Measurements from ENCODE around the gene KCNQ1. TPM values are rescaled to one million over a fixed set of nuclear protein-coding genes. Genes with fewer than 3 reads are reported as not detected.

Gene KCNQ1
- total RNA-seq, 1 experiment from 2014 or later, result 2.3 TPM

- no peak overlapping the region for H4K91ac ChIP-seq (ENCODE audit: insufficient read length, low read depth, low read length)
- no peak overlapping the region for H3K9ac ChIP-seq (ENCODE audit: extremely low read depth, insufficient read length, low read length)
- no peak overlapping the region for H2AK5ac ChIP-seq (ENCODE audit: insufficient read length, low read length)
- H3K27me3 ChIP-seq (ENCODE audit: insufficient read depth, low read length), result no peaks in the 10 kb centered on the region; the same call in 1 of the 2 replicates
- Mint-ChIP-seq H3K9me3 (peaks cover 2 to 3% of the 10 kb centered on the region in 2 experiments; a peak in 3 of 5 replicates), H3K36me3 (ENCODE audit: insufficient read depth in 1 of 3, low read depth in 3 of 3) (no peaks in the 10 kb centered on the region; a peak in 1 of 7 replicates), H3K27ac (no peak overlapping the region), H3K4me1 (peaks cover 0 to 2% of the 10 kb centered on the region in 2 experiments; a peak in 1 of 4 replicates), H3K4me3 (no peak overlapping the region), H3K27me3 (ENCODE audit: low read depth) (peaks cover 95% of the 10 kb centered on the region)
- no peaks in the 10 kb centered on the region for H3K4me1 ChIP-seq (ENCODE audit: insufficient read depth, low read length)
- no peak overlapping the region for H3K4me2 ChIP-seq (ENCODE audit: insufficient read depth, insufficient read length, low read length)
- no peak overlapping the region for H3K4ac ChIP-seq (ENCODE audit: low read depth, low read length)
- no peaks in the 10 kb centered on the region for H3K79me1 ChIP-seq (ENCODE audit: insufficient read depth, low read depth, low read length, poor library complexity, severe bottlenecking)
- H3K27ac ChIP-seq (ENCODE audit: insufficient read length, low read depth, low read length), result no peak overlapping the region
- H3K14ac ChIP-seq (ENCODE audit: insufficient read depth, low read length), result no peak overlapping the region
- no CpG with 5 or more reads among the region's 14 CpGs for WGBS (ENCODE audit: extremely low coverage, insufficient read length, low lambda C conversion rate)
- no peak for DNase-seq
- H2BK5ac ChIP-seq (ENCODE audit: insufficient read length, low read length), result no peak overlapping the region
- no peak overlapping the region for H2AFZ ChIP-seq (ENCODE audit: low read length)
- H4K8ac ChIP-seq (replicated peaks; ENCODE audit: insufficient read length, low read depth, low read length), result no peak overlapping the region
- no peaks in the 10 kb centered on the region for H3K9me3 ChIP-seq (ENCODE audit: control insufficient read depth, low read depth, low read length)
- H3T11ph ChIP-seq (ENCODE audit: low read length), result no peak overlapping the region
- no peak overlapping the region for H2BK20ac ChIP-seq (ENCODE audit: low read depth, low read length, poor library complexity, severe bottlenecking)
- H3K23ac ChIP-seq (ENCODE audit: insufficient read length, low read depth, low read length), result no peak overlapping the region
- no peak overlapping the region for H2BK12ac ChIP-seq (ENCODE audit: insufficient read length, low read depth, low read length)
- H2BK120ac ChIP-seq (ENCODE audit: low read depth, low read length, poor library complexity, severe bottlenecking), result no peak overlapping the region
- no peak overlapping the region for H2BK15ac ChIP-seq (ENCODE audit: low read depth, low read length)
- H3K23me2 ChIP-seq (ENCODE audit: insufficient read length, low read depth, low read length, poor library complexity, severe bottlenecking), result no peaks in the 10 kb centered on the region
- no peak overlapping the region for H3K56ac ChIP-seq (ENCODE audit: insufficient read length, low read depth, low read length)
- H4K5ac ChIP-seq (ENCODE audit: insufficient read length, low read depth, low read length), result no peak overlapping the region
- H3K79me2 ChIP-seq (ENCODE audit: insufficient read depth, low read length), result no peaks in the 10 kb centered on the region
- TF ChIP-seq CTCF (conservative IDR thresholded peaks at IDR 0.05), result no peak
- H4K20me1 ChIP-seq (ENCODE audit: control insufficient read depth, insufficient read depth, insufficient read length), result no peaks in the 10 kb centered on the region
- no peak overlapping the region for H3K18ac ChIP-seq (ENCODE audit: insufficient read length, low read depth, low read length)
These were observed 300.7 kb downstream of the KCNQ1 start for GRCh38 chr11:2745511-2745910.

Measured in H9 (cell line).